T-cell (primary cell): Measurements from ENCODE around the gene TADA3. TPM values are rescaled to one million over a fixed set of nuclear protein-coding genes. Genes with fewer than 3 reads are reported as not detected.

Source experiments
- ATAC-seq, 4 experiments: fragments of 200-7000 bp in 3 of 4; fragments of 150-1000 bp in 1 of 4; cut with Tn5 transposase; replicated peaks in 1 of 4; 1 replicate in 3 of 4; 2 replicates in 1 of 4; pipeline ENCODE4 v1.10.0; 2021; ENCODE audit warnings: moderate library complexity in 3 of 4, mild to moderate bottlenecking in 2 of 4, moderate number of reproducible peaks in 1 of 4
- CTCF ChIA-PET, 2 donors: fragments of 300-600 bp; sonication (Branson Sonifier 250); formaldehyde crosslinking; loops; one replicate each; lab custom pipeline; 2022; ENCODE audit warnings: antibody characterized with exemption in 2 of 2; lab: Charles Lee
- POLR2A ChIA-PET, 2 donors: fragments of 300-600 bp; sonication (Branson Sonifier 250); formaldehyde crosslinking; loops; one replicate each; lab custom pipeline; 2022; ENCODE audit warnings: antibody characterized with exemption in 2 of 2; lab: Charles Lee
- DNase-seq, 35 experiments: peaks; one replicate each; pipeline versions ENCODE4 v3.0.0 to v3.0.0-alpha.2; 2013 to 2023
- H3K27ac ChIP-seq: one replicate; pipeline ENCODE4 v1.5.1; 2013; ENCODE audit warnings: low read length
- H3K27me3 ChIP-seq, 2 experiments: replicated peaks in 1 of 2; 1 replicate in 1 of 2; 2 replicates in 1 of 2; pipeline versions ENCODE4 v1.6.1 to v1.7.0; 2013; ENCODE audit warnings: low read length in 1 of 2, mixed read lengths in 1 of 2; ENCODE audit not compliant: control insufficient read depth in 2 of 2, insufficient read depth in 2 of 2; ENCODE audit errors: extremely low read depth in 1 of 2
- H3K36me3 ChIP-seq, 2 donors: 1 replicate in 1 of 2; 2 replicates in 1 of 2; pipeline versions ENCODE4 v1.6.1 to v1.7.0; 2013; ENCODE audit warnings: low read length in 1 of 2; ENCODE audit not compliant: control insufficient read depth in 2 of 2, insufficient read depth in 1 of 2; ENCODE audit errors: extremely low read depth in 1 of 2
- H3K4me1 ChIP-seq, 2 experiments: 1 replicate in 1 of 2; 2 replicates in 1 of 2; pipeline versions ENCODE4 v1.6.1 to v1.7.0; 2013; ENCODE audit warnings: low read length in 2 of 2, mixed read lengths in 1 of 2; ENCODE audit not compliant: insufficient read depth in 2 of 2, control insufficient read depth in 1 of 2; ENCODE audit errors: extremely low read depth in 1 of 2
- H3K4me3 ChIP-seq, 2 donors: 1 replicate in 1 of 2; 2 replicates in 1 of 2; pipeline versions ENCODE4 v1.5.1 to v1.7.0; 2013; ENCODE audit warnings: mild to moderate bottlenecking in 2 of 2, low read length in 1 of 2, moderate library complexity in 1 of 2; ENCODE audit not compliant: control insufficient read depth in 1 of 2; ENCODE audit errors: extremely low read depth in 1 of 2
- H3K9me3 ChIP-seq: 2 replicates; pipeline ENCODE4 v1.7.0; 2013
- H3K27ac Mint-ChIP-seq, 2 donors: one replicate each; pipeline ENCODE4 v1.8.0; 2020 to 2021; ENCODE audit warnings: mild to moderate bottlenecking in 2 of 2, mixed read lengths in 2 of 2
- H3K27me3 Mint-ChIP-seq, 2 donors: one replicate each; pipeline ENCODE4 v1.8.0; 2021 to 2022; ENCODE audit warnings: mixed read lengths in 2 of 2
- H3K36me3 Mint-ChIP-seq: one replicate; pipeline ENCODE4 v1.8.0; 2021; ENCODE audit warnings: mixed read lengths
- H3K4me1 Mint-ChIP-seq, 3 donors: one replicate each; pipeline ENCODE4 v1.8.0; 2020 to 2022; ENCODE audit warnings: mixed read lengths in 3 of 3, mild to moderate bottlenecking in 1 of 3
- H3K4me3 Mint-ChIP-seq, 3 donors: one replicate each; pipeline ENCODE4 v1.8.0; 2020 to 2022; ENCODE audit warnings: mild to moderate bottlenecking in 3 of 3, mixed read lengths in 3 of 3, moderate library complexity in 3 of 3
- H3K9me3 Mint-ChIP-seq, 3 donors: one replicate each; pipeline ENCODE4 v1.8.0; 2020 to 2022; ENCODE audit warnings: mixed read lengths in 3 of 3
- WGBS: methylation state at CpG from one replicate; pipeline ENCODE4 v1.1.5; 2013; ENCODE audit warnings: missing lambda C conversion rate; ENCODE audit not compliant: insufficient coverage; 5-methylcytosine and 5-hydroxymethylcytosine counted together
- total RNA-seq, 35 experiments: library from RNA in 6 of 35; stranded (reverse) in 6 of 35; fragments of 120-200 nt in 1 of 35; gene quantifications; one replicate each; pipeline versions ENCODE4 v1.2.1 to v1.2.4 and lab custom pipeline; 2013 to 2026

Gene TADA3
- total RNA-seq, 5 donors from 2014 or later (not counting 1 experiment from before 2014, with no cell fraction given), result 29.1 to 46.5 (median 41.1) TPM

DNA sequence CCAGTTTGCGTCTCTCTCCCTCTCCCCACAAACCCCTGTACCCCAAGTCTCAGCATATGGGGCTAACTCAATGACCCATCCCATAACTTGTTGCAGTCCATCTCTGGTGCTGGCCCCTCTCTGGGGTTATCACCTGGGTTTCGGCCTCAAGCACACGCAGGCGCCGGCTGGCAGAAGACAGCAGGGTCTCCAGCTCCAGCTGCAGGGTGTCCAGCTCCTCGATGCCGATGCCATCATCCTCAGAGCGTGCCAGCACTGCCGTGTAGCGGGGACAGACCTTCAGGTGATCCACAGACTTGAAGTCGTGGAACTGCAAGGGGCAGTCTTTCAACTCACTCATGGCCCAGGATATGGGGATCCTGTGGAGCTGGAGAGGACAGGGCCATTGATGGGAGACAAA is 1.1 kb downstream of the TADA3 start:
- H3K27ac Mint-ChIP-seq, result peak overlapping the region; percentile 57 to 100
- H3K4me1 Mint-ChIP-seq, result peaks cover 65 to 68% (median 66%) of the 10 kb centered on the region in 3 donors

DNA sequence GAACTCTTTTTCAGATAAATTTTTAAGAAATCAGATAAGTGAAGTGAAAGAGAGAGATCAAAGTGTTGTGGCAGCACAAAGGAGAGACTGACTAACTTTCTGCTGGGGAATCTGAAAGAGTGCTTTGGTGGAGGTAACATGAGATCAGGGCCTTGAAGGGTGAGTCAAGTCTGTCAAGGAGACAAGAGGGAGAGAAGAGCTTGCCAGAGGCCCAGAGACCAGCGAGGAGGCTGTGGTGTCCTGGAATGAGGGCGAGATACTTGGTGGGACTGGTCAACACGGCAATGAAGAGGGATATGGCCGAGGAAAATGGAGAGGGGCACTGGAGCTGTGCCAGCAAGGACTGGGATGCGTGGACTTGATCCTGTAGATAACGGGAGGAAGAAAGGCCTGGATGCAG is 4.6 kb downstream of the TADA3 start:
- no peak for ATAC-seq
- ChIA-PET CTCF (no interaction called here), POLR2A (interaction anchor here in 1 of 2 donors (0.7 kb wide), 1 partner anchor 22 kb away, joined by 3 read pairs; no protein-coding TSS in a partner anchor)
- peaks cover 3 to 66% of the 10 kb centered on the region in 2 donors for H3K36me3 ChIP-seq
- no peaks in the 10 kb centered on the region for H3K9me3 ChIP-seq
- 76% methylated on average over 5 of the region's 6 CpGs for WGBS
- H3K27me3 ChIP-seq, result no peaks in the 10 kb centered on the region
- no peak overlapping the region for H3K4me3 ChIP-seq
- H3K9me3 Mint-ChIP-seq, result no peaks in the 10 kb centered on the region
- H3K27ac ChIP-seq, result peak overlapping the region; percentile 1
- peaks cover 45% of the 10 kb centered on the region for H3K36me3 Mint-ChIP-seq
- H3K4me1 Mint-ChIP-seq, result peaks cover 43 to 44% (median 43%) of the 10 kb centered on the region in 3 donors
- H3K27me3 Mint-ChIP-seq, result no peaks in the 10 kb centered on the region
- DNase-seq, result no peak
- peak overlapping the region; percentile 39 to 65 for H3K27ac Mint-ChIP-seq
- no peak overlapping the region for H3K4me3 Mint-ChIP-seq
- peaks cover 20 to 35% of the 10 kb centered on the region in 2 experiments for H3K4me1 ChIP-seq

More for the DNA sequence above, 1.1 kb downstream of the TADA3 start:
- Mint-ChIP-seq H3K27me3 (no peaks in the 10 kb centered on the region), H3K36me3 (peaks cover 40% of the 10 kb centered on the region), H3K4me3 (peak overlapping the region in 2 of 3 donors; percentile 51 to 95), H3K9me3 (no peaks in the 10 kb centered on the region)
- H3K27me3 ChIP-seq, result no peaks in the 10 kb centered on the region
- DNase-seq (no peak), ATAC-seq (no peak)
- no peaks in the 10 kb centered on the region for H3K9me3 ChIP-seq
- peaks cover 3 to 52% of the 10 kb centered on the region in 2 donors for H3K36me3 ChIP-seq
- no peak overlapping the region for H3K27ac ChIP-seq
- CTCF ChIA-PET, result no interaction called here
- POLR2A ChIA-PET, result interaction anchor here in 1 of 2 donors (0.6 kb wide), 1 partner anchor 461 kb away, joined by 10 read pairs; no protein-coding TSS in a partner anchor
- 100% methylated on average over 10 of the region's 11 CpGs for WGBS
- no peak overlapping the region for H3K4me3 ChIP-seq
- peaks cover 31 to 60% of the 10 kb centered on the region in 2 experiments for H3K4me1 ChIP-seq

DNA sequence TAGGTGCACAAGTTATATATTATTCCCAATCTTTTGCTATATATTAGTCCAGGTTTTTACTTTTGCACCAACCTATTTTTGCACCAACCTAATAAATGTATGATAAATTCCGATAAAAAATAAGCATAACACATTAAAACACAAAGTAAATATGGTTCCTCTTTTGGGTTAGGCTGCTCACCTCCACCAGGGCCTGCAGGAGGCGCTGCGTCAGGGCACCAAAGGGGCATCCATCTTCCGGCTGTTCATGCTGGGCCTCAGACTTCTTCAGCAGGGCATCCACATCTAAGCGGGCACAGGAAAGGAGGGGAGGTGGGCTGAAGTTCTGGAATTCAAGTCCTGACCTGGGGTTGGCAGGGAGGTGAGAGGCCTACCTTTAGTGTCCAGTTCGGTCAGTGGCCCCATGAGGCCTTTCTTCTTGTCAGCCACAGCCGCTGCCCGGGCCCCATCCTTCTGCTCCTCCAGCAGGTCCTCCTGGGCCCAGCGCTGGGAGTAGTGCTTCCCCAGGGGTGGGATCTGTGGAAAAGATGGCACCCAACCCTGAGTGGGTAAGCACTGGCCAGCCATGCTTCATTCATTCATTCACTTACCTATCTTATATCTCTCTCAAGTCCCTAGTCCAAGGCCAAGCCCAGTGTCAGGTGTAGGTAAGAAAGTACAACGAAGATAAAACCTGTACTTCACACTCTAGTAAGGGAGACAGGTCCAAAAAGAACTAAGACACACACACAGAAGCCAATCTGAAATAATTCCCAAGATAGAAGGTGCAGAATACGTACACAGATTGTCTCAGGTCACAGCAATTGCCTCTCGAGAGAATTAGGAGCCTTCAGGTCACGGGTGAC is 5.2 kb downstream of the TADA3 start:
- ATAC-seq (no peak), DNase-seq (peak in 1 of 35 experiments; percentile 23)
- H3K4me3 Mint-ChIP-seq, result no peak overlapping the region
- H3K4me1 Mint-ChIP-seq, result peaks cover 46 to 50% (median 48%) of the 10 kb centered on the region in 3 donors
- peak overlapping the region; percentile 39 to 65 for H3K27ac Mint-ChIP-seq
- Histone ChIP-seq H3K27me3 (no peaks in the 10 kb centered on the region), H3K4me1 (peaks cover 23 to 39% of the 10 kb centered on the region in 2 experiments), H3K27ac (peak overlapping the region; percentile 1), H3K9me3 (no peaks in the 10 kb centered on the region), H3K36me3 (peaks cover 6 to 71% of the 10 kb centered on the region in 2 donors), H3K4me3 (no peak overlapping the region)
- no peaks in the 10 kb centered on the region for H3K9me3 Mint-ChIP-seq
- CTCF ChIA-PET, result no interaction called here
- H3K27me3 Mint-ChIP-seq, result no peaks in the 10 kb centered on the region
- POLR2A ChIA-PET, result interaction anchor here in 1 of 2 donors (0.7 kb wide), 1 partner anchor 22 kb away, joined by 3 read pairs; no protein-coding TSS in a partner anchor
- H3K36me3 Mint-ChIP-seq, result peaks cover 51% of the 10 kb centered on the region
- 78% methylated on average over 3 of the region's 13 CpGs for WGBS

DNA sequence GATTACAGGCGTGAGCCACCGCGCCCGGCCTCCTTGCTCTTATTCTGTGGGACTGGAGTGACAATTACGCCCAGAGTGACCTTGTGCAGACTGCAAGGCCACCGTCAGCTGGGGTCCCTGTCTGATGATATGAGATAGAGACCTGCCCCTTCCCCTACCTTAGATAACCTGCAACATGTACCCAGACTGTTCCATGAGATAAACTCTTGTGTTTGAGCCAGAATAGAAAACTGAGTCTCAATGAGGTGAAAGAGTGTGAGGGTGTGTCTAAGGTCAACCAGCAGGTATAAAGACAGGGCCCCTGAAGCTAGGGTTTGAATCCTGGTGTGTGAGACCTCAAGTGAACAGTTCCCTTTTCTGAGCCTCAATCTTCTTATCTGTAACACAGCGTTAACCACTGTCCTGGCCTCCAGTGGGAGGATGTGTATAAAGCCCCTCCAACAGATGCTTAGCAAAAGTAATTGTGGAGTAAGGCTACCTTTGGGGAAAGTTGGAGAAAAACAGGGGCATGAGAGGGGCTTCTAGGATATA is 6.0 kb downstream of the TADA3 start:
- Mint-ChIP-seq H3K27me3 (no peaks in the 10 kb centered on the region), H3K4me3 (no peak overlapping the region), H3K27ac (no peak overlapping the region), H3K36me3 (peaks cover 55% of the 10 kb centered on the region), H3K9me3 (no peaks in the 10 kb centered on the region), H3K4me1 (peaks cover 42 to 49% (median 44%) of the 10 kb centered on the region in 3 donors)
- no peak for DNase-seq
- ChIA-PET POLR2A (no interaction called here), CTCF (interaction anchor here in 1 of 2 donors (0.5 kb wide), 1 partner anchor 15 kb away, joined by 3 read pairs; no protein-coding TSS in a partner anchor)
- peaks cover 25 to 37% of the 10 kb centered on the region in 2 experiments for H3K4me1 ChIP-seq
- no peak for ATAC-seq
- H3K4me3 ChIP-seq, result no peak overlapping the region
- WGBS, result no CpG with 5 or more reads among the region's 7 CpGs
- no peaks in the 10 kb centered on the region for H3K9me3 ChIP-seq
- H3K27me3 ChIP-seq, result no peaks in the 10 kb centered on the region
- no peak overlapping the region for H3K27ac ChIP-seq
- peaks cover 14 to 71% of the 10 kb centered on the region in 2 donors for H3K36me3 ChIP-seq

DNA sequence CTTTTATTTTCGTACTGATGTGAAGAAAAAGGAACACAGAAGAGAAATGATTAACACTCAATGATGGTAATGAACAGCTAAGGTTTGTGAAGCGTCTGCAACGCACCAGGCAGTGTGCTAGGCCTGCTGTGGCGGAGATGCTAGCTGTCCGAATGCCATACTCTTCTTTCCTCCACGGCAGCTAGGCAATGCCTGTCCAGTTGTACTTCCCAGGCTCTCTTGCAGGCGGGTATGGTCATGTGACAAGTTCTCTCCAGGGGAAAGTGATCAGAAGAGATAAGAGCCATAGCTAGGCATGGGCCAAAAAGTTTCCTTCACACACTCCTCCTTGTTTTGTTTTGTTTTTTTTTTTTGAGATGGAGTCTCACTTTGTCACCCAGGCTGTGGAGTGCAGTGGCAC is 6.7 kb downstream of the TADA3 start:
- Mint-ChIP-seq H3K4me1 (peaks cover 42 to 49% (median 43%) of the 10 kb centered on the region in 3 donors), H3K4me3 (no peak overlapping the region), H3K27me3 (no peaks in the 10 kb centered on the region), H3K9me3 (no peaks in the 10 kb centered on the region), H3K27ac (no peak overlapping the region), H3K36me3 (peaks cover 56% of the 10 kb centered on the region)
- H3K4me1 ChIP-seq, result peaks cover 25 to 37% of the 10 kb centered on the region in 2 experiments
- 100% methylated on average over 1 of the region's 7 CpGs for WGBS
- peaks cover 14 to 66% of the 10 kb centered on the region in 2 donors for H3K36me3 ChIP-seq
- H3K9me3 ChIP-seq, result no peaks in the 10 kb centered on the region
- H3K27ac ChIP-seq, result no peak overlapping the region
- POLR2A ChIA-PET, result interaction anchor here in 1 of 2 donors (0.6 kb wide), 1 partner anchor 216 kb away, joined by 3 read pairs; no protein-coding TSS in a partner anchor
- no peak for DNase-seq
- CTCF ChIA-PET, result interaction anchor here in 1 of 2 donors (0.5 to 0.6 kb wide), 2 partner anchors 15 to 133 kb away, joined by 3 to 4 read pairs; no protein-coding TSS in a partner anchor
- no peak overlapping the region for H3K4me3 ChIP-seq
- ATAC-seq, result no peak
- no peaks in the 10 kb centered on the region for H3K27me3 ChIP-seq

DNA sequence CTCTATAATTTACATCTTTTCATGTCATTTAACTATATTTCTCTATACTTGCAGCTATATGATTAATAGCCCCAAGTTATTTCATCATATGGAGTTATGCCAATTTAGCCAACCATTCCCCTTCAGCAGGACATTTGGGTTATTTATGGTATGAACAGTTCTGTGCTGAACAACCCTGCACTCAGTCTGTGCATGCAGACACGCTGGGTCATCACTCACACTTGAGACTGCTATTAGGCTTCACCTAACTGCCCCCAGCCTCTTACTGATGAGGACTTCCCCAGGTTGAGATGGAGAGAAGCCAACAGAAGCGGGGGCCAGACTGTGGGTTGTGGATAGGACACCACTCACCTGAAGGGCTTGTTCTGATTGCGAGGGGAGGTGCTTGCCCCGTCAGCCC is 7.3 kb downstream of the TADA3 start:
- ATAC-seq (no peak), DNase-seq (no peak)
- POLR2A ChIA-PET, result no interaction called here
- H3K27me3 ChIP-seq, result no peaks in the 10 kb centered on the region
- no peaks in the 10 kb centered on the region for H3K9me3 ChIP-seq
- CTCF ChIA-PET, result no interaction called here
- no CpG with 5 or more reads among the region's 4 CpGs for WGBS
- peaks cover 27 to 38% of the 10 kb centered on the region in 2 experiments for H3K4me1 ChIP-seq
- Mint-ChIP-seq H3K9me3 (no peaks in the 10 kb centered on the region), H3K4me3 (no peak overlapping the region), H3K4me1 (peaks cover 42 to 49% (median 43%) of the 10 kb centered on the region in 3 donors), H3K36me3 (peaks cover 51% of the 10 kb centered on the region), H3K27me3 (no peaks in the 10 kb centered on the region), H3K27ac (no peak overlapping the region)
- no peak overlapping the region for H3K4me3 ChIP-seq
- peaks cover 14 to 61% of the 10 kb centered on the region in 2 donors for H3K36me3 ChIP-seq
- no peak overlapping the region for H3K27ac ChIP-seq
